ENCODE results near the gene FRMD4A.

The FRMD4A gene

DNA sequence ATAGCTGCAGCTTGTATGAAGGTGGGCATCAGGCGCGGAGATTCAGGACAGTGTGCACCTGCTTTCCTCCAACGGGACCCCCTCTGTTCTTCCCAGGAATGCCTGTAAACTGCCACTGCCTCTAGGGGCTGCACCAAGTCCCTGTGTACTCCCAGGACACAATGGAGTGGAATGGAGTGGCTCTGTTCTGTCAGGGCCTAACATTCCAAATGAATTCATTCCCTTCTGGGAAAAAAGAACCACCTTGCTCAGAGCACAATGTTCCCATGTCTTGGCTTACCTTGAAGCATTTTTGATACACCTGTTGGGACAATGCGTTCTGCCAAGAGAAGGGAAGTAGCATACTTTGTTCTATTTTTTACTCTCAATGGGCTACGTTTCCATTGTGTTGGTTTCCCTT is 339.4 kb downstream of the FRMD4A start:
- H3K4me1 Mint-ChIP-seq (ENCODE audit: low read depth in 2 of 2), result peaks cover 0 to 6% of the 10 kb centered on the region in 2 donors
- H3K9me3 Mint-ChIP-seq, result no peaks in the 10 kb centered on the region
- ATAC-seq (replicated peaks) (no peak), DNase-seq (no peak)
- no peaks in the 10 kb centered on the region for H3K36me3 Mint-ChIP-seq (ENCODE audit: insufficient read depth)
- H3K27ac Mint-ChIP-seq, result no peak overlapping the region
- no peak overlapping the region for H3K4me3 Mint-ChIP-seq
- H3K27me3 Mint-ChIP-seq, result peaks cover 0 to 11% of the 10 kb centered on the region in 2 donors

DNA sequence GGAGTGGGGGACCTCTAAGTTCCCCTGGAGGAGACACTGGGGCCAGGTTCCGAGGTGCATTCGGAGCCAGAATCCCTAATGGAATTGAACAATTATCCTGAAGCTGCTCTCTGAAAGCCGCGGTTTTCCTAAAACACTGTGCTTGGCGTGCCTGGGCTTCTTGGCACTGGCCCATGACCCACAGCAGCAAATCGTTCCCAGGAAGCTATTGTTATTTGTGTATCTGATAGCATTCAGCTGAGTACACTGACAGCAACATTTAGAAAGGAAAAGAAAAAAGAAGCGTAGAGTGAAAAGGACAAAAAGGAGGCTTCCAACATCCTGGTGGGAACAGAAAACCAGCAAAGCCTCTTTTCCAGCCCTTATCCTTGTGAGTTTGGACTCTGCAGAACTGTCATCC is 339.8 kb downstream of the FRMD4A start:
- Mint-ChIP-seq H3K27me3 (peaks cover 0 to 11% of the 10 kb centered on the region in 2 donors), H3K36me3 (ENCODE audit: insufficient read depth) (no peaks in the 10 kb centered on the region), H3K4me1 (ENCODE audit: low read depth in 2 of 2) (peaks cover 0 to 6% of the 10 kb centered on the region in 2 donors), H3K4me3 (no peak overlapping the region), H3K9me3 (no peaks in the 10 kb centered on the region), H3K27ac (no peak overlapping the region)
- ATAC-seq (replicated peaks), result no peak
- DNase-seq, result no peak

DNA sequence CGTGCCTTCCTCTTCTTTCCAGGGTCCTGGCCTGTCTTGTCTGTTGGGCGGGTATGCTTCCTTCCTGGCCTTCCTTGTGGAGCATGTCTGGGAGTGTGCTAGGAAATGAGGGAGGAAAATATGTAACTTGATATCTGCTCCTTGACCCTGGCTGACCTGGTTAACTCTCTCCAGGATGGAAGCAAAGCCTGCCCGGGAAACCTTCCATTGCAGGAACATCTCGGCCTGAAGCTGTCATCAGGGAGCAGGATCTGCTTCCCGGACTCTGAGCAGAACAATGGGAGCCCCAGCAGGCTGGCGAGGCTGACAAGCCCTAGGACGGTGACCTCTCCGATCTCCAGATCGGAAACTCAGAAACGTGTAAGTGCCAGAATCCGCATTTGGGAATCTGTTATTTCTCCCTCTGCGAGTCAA is 340.3 kb downstream of the FRMD4A start:
- H3K4me3 Mint-ChIP-seq, result no peak overlapping the region
- DNase-seq (no peak), ATAC-seq (replicated peaks) (no peak)

DNA sequence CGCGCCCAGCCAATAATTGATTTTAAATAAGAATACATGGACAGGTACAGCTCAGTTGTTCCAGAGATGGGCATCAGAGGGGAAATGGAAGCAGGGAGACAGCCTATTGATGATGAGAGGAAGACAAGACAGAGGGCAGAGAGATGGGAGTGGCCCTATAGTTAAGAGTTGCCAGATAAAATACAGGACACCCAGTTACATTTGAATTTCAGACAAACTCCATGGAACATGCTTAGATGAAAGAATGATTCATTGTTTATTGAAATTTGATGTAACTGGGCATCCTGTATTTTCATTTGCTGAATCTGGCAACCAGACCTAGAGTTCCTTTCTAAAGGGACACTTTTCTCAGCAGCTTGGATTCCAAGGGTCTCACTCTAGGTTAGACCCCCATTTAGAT is 341.1 kb downstream of the FRMD4A start:
- ATAC-seq (replicated peaks) (no peak), DNase-seq (no peak)
- Mint-ChIP-seq H3K27me3 (peaks cover 0 to 11% of the 10 kb centered on the region in 2 donors), H3K9me3 (no peaks in the 10 kb centered on the region), H3K27ac (no peak overlapping the region), H3K36me3 (ENCODE audit: insufficient read depth) (no peaks in the 10 kb centered on the region), H3K4me1 (ENCODE audit: low read depth in 2 of 2) (peaks cover 0 to 6% of the 10 kb centered on the region in 2 donors), H3K4me3 (no peak overlapping the region)

More for the DNA sequence above, 340.3 kb downstream of the FRMD4A start:
- peaks cover 0 to 11% of the 10 kb centered on the region in 2 donors for H3K27me3 Mint-ChIP-seq
- no peak overlapping the region for H3K27ac Mint-ChIP-seq
- H3K36me3 Mint-ChIP-seq (ENCODE audit: insufficient read depth), result no peaks in the 10 kb centered on the region
- H3K9me3 Mint-ChIP-seq, result no peaks in the 10 kb centered on the region
- H3K4me1 Mint-ChIP-seq (ENCODE audit: low read depth in 2 of 2), result peaks cover 0 to 6% of the 10 kb centered on the region in 2 donors

DNA sequence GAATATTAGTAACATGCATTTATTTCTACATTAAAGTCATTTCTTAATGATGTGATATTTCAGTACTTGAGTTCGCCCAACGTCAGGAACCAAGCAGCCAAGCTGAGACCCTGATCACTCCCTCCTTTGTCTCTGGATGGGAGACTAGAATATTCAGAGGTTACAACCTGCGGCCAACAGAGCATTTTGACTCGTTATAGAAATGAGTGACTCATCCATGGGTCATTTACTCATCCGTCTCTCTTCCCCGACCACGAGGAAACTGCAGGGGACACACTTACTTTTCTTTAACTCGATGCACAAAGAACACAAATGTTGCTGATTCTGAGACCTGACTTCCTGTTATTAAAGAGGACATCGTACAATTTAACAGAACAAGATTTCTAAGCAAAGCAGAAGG is 343.3 kb downstream of the FRMD4A start:
- Mint-ChIP-seq H3K4me1 (ENCODE audit: low read depth in 2 of 2) (peaks cover 0 to 6% of the 10 kb centered on the region in 2 donors), H3K27me3 (peaks cover 0 to 11% of the 10 kb centered on the region in 2 donors), H3K36me3 (ENCODE audit: insufficient read depth) (no peaks in the 10 kb centered on the region), H3K9me3 (no peaks in the 10 kb centered on the region), H3K27ac (peak overlapping the region; percentile 33 to 63), H3K4me3 (no peak overlapping the region)
- no peak for ATAC-seq (replicated peaks)
- DNase-seq, result no peak

DNA sequence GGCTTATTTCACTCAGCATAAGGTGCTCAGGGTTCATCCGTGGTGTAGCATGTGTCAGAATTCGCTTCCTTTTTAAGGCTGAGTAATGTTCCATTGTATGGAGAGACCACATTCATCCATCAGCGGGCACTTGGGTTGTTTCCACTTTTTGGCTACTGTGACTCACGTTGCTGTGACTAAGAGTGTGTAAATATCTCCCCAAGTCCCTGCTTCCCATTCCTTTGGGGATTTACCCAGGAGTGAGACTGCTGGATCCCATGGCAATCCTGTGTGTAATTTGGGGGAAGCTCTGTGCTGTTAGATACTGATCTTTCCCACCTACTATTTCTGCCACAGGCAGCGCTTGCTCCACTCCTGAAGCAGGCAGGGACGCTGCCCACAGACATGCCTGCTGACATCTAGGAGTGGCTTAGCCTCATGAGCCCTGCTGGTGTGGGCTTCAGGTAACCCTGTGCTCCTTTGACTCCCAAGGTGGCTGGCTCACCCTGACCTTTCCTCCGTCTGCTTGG is 346.0 kb downstream of the FRMD4A start:
- ATAC-seq (replicated peaks) (no peak), DNase-seq (no peak)
- H3K4me1 Mint-ChIP-seq (ENCODE audit: low read depth in 2 of 2), result peaks cover 0 to 6% of the 10 kb centered on the region in 2 donors
- peak overlapping the region in 1 of 2 donors; percentile 22 for H3K27ac Mint-ChIP-seq
- peaks cover 0 to 7% of the 10 kb centered on the region in 2 donors for H3K27me3 Mint-ChIP-seq
- no peaks in the 10 kb centered on the region for H3K36me3 Mint-ChIP-seq (ENCODE audit: insufficient read depth)
- no peak overlapping the region for H3K4me3 Mint-ChIP-seq
- no peaks in the 10 kb centered on the region for H3K9me3 Mint-ChIP-seq

DNA sequence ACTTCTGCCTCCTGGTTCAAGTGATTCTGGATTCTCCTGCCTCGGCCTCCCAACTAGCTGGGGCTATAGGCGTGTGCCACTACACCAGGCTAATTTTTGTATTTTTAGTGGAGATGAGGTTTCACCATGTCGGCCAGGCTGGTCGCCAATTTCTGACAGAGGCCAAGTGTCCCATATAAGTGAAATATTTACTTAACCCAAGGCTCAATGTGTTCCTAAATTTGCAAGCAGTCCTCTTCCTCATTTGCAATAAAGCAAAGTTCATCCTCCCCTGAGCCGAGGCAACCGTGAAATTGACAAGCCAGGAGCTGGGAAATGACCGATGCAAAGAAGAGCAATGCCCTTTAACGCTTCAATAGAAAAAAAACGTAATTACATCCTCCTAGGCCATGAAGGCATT is 347.7 kb downstream of the FRMD4A start:
- no peak for ATAC-seq (replicated peaks)
- no peaks in the 10 kb centered on the region for H3K36me3 Mint-ChIP-seq (ENCODE audit: insufficient read depth)

DNA sequence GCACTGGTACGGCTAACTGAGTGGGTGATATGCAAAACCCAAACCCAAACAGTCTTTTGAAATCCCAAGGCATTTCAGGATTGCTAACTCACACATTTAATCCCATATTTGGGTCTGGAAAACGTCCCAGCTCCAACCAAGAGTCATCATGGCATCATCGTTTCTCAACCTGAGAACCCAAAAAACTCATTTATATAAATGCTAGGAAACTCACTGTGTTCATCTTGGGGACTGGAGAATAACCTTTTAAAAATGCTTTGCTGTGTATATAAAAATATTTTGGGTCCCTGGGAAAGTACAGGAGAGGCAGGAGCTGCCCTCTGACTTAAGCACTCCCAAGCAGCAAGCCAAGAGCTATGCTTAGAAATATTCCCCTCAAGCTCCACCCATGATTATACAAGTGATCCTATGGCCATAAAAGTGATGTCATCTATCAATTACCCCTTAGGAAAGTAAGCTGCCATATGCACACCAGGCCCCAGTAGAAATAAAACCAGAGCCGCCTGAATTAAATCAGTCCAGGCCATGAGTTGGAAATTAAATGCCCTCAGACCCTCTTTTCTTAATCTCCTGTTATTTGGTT is 352.1 kb downstream of the FRMD4A start:
- Mint-ChIP-seq H3K27me3 (peaks cover 0 to 7% of the 10 kb centered on the region in 2 donors), H3K27ac (no peak overlapping the region), H3K4me1 (ENCODE audit: low read depth in 2 of 2) (no peaks in the 10 kb centered on the region), H3K36me3 (ENCODE audit: insufficient read depth) (no peaks in the 10 kb centered on the region), H3K9me3 (no peaks in the 10 kb centered on the region), H3K4me3 (no peak overlapping the region)
- DNase-seq (no peak), ATAC-seq (replicated peaks) (no peak)

More for the DNA sequence above, 347.7 kb downstream of the FRMD4A start:
- no peak for DNase-seq
- H3K4me3 Mint-ChIP-seq, result no peak overlapping the region
- peaks cover 0 to 7% of the 10 kb centered on the region in 2 donors for H3K27me3 Mint-ChIP-seq
- no peaks in the 10 kb centered on the region for H3K9me3 Mint-ChIP-seq
- H3K27ac Mint-ChIP-seq, result no peak overlapping the region
- H3K4me1 Mint-ChIP-seq (ENCODE audit: low read depth in 2 of 2), result peaks cover 0 to 6% of the 10 kb centered on the region in 2 donors

DNA sequence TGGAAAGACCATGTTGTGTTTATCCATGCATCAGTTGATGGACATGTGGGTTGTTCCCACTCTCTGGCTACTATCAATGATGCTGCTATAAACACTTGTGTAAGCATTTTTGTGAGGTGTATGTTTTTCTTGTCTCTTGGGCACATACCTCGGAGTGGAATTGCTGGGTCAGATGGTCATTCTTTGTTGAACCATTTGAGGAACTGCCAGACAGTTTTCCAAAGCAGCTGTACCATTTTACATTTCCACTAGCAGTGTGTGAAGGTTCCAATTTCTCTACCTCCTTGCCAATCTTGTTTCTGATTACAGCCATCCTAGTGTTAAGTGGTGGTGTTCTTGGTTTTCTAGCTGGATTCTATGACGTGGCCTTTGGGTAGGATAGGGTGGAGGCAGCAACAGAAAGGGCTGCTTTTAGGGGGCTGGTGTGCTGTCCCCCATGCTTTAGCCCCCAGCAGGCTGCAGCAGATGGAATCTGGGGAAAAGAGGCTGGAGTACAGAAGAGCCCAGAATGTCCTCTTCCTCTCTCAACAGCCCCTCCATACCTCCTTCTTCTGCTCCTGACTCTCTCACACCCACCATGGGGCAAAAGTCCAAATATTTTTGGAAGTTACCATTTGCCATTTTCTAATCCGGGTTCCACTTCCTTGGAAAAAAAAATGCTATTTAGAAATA is 352.7 kb downstream of the FRMD4A start:
- Mint-ChIP-seq H3K4me1 (ENCODE audit: low read depth in 2 of 2) (no peaks in the 10 kb centered on the region), H3K4me3 (no peak overlapping the region), H3K36me3 (ENCODE audit: insufficient read depth) (no peaks in the 10 kb centered on the region), H3K27me3 (peaks cover 4 to 7% of the 10 kb centered on the region in 2 donors), H3K27ac (no peak overlapping the region), H3K9me3 (no peaks in the 10 kb centered on the region)
- DNase-seq (no peak), ATAC-seq (replicated peaks) (no peak)

DNA sequence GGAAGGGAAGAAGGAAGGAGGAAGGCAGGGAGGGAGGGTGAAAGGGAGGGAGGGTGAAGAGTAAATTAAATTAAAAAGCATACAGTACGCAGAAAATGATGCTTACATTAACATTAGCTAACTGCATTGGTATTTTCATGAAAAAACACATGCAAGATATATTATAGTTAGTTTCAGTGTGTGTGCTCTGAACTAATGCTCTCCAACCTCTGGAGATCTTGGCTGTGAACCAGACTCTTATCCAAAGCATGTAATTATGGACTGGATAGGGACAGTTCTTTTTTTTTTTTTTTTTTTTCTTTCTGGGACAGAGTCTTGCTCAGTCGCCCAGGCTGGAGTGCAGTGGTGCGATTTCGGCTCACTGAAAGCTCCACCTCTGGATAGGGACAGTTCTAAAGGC is 357.0 kb downstream of the FRMD4A start:
- ATAC-seq (replicated peaks) (no peak), DNase-seq (no peak)
- Mint-ChIP-seq H3K36me3 (ENCODE audit: insufficient read depth) (no peaks in the 10 kb centered on the region), H3K4me1 (ENCODE audit: low read depth in 2 of 2) (no peaks in the 10 kb centered on the region), H3K27ac (no peak overlapping the region), H3K27me3 (peaks cover 7 to 18% of the 10 kb centered on the region in 2 donors), H3K9me3 (no peaks in the 10 kb centered on the region), H3K4me3 (no peak overlapping the region)

DNA sequence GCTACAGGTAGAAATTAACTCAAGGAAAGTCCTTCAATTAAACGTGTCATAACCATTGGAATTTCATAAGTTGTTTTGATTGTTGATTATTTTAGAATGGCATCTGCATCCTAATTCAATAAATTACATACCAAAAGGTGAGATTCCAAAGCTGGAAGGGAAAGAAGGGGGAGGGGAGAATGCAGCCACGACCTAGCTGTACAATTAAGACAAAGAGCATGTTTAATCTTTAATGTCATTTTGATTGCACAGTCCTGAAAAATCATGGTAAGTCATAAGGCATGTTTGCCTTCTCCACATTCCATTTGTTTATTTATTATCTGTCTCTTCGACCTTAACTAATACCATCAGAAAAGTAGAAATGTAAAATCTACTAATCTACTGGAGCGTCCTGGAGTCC is 358.1 kb downstream of the FRMD4A start:
- no peak overlapping the region for H3K4me3 Mint-ChIP-seq
- DNase-seq (no peak), ATAC-seq (replicated peaks) (no peak)
- H3K36me3 Mint-ChIP-seq (ENCODE audit: insufficient read depth), result no peaks in the 10 kb centered on the region
- no peaks in the 10 kb centered on the region for H3K4me1 Mint-ChIP-seq (ENCODE audit: low read depth in 2 of 2)
- no peaks in the 10 kb centered on the region for H3K9me3 Mint-ChIP-seq
- peaks cover 7 to 18% of the 10 kb centered on the region in 2 donors for H3K27me3 Mint-ChIP-seq
- H3K27ac Mint-ChIP-seq, result no peak overlapping the region

DNA sequence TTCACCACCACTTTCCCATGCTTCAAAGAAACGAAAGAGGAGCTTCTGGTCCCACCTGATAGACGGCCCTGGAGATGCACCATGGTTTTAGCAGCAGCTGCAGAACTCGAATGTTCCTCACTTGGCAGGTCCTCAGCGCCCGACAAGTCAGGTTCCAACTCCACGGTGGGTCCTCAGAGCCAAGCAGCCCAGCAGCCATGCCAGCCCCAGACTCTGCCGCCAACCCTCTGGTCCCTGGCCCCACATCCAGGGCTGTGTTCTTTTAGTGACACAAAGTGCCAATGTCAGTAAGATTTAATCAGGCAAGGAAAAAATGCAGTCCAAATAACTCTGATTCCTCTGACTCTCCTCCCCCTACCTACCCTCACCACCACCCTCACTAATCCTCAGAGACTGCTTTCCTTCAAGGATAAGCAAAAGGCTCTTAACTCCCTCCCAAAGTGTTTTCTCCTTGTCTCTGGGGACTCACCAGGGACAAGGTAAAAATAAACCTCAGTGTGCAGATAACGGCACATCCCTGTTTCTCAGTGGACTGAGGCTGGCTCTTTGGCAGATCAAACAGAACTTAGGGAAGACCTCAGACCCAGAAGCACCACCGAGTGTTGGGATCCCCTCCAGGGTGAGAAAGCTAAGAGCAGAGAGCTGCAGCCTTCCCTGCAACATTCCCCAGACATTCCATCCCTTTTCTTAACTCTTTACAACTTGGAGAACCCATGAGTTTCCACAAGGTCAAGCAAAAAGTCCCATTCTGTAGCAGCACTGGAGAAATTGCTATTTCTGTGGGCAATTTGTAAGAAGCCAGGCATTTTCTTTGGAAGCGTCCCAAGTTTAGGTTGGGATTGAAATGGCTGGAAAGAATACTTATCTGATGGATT is 358.9 kb downstream of the FRMD4A start:
- DNase-seq, result no peak
- ATAC-seq (replicated peaks), result no peak
- no peaks in the 10 kb centered on the region for H3K36me3 Mint-ChIP-seq (ENCODE audit: insufficient read depth)
- no peak overlapping the region for H3K4me3 Mint-ChIP-seq
- H3K27ac Mint-ChIP-seq, result no peak overlapping the region
- no peaks in the 10 kb centered on the region for H3K9me3 Mint-ChIP-seq
- peaks cover 11 to 20% of the 10 kb centered on the region in 2 donors for H3K27me3 Mint-ChIP-seq
- H3K4me1 Mint-ChIP-seq (ENCODE audit: low read depth in 2 of 2), result no peaks in the 10 kb centered on the region

DNA sequence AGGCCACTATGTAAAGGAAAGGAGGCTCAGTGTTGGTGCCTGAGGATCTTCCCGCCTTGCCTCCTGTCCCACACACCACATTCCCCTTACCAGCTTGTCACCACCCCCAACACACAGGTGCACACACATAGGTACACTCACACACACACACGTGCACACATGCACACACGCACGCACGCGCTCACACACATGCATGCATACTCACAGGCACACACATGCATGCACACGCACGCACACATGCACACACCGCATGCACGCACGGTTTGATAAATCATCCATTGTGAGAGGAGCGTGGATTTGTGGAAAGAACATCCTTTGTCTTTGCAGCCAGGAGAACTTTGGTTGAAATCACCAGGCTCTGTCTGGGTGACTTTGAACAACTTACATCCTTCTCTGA is 359.8 kb downstream of the FRMD4A start:
- ATAC-seq (replicated peaks), result no peak
- DNase-seq, result no peak
- Mint-ChIP-seq H3K4me3 (no peak overlapping the region), H3K9me3 (no peaks in the 10 kb centered on the region), H3K27me3 (peaks cover 19 to 25% of the 10 kb centered on the region in 2 donors), H3K4me1 (ENCODE audit: low read depth in 2 of 2) (no peaks in the 10 kb centered on the region), H3K27ac (no peak overlapping the region), H3K36me3 (ENCODE audit: insufficient read depth) (no peaks in the 10 kb centered on the region)
